Effector memory CD4-positive, alpha-beta T cell (primary cell): ENCODE data around the gene DLGAP5.
A peak's percentile ranks its signal among the peaks of the same experiment; 100 is the strongest.

Experiments used
- DNase-seq, 3 donors: peaks; one replicate each; pipeline ENCODE4 v3.0.0-alpha.2; 2020
- H3K27ac ChIP-seq: 2 replicates; pipeline ENCODE4 v1.7.0; 2013; ENCODE audit warnings: mild to moderate bottlenecking, low read length, moderate library complexity; ENCODE audit not compliant: insufficient read depth, poor library complexity, severe bottlenecking
- H3K27me3 ChIP-seq: replicated peaks from 2 replicates; pipeline ENCODE4 v1.7.0; 2013; ENCODE audit warnings: mild to moderate bottlenecking, low read length; ENCODE audit not compliant: insufficient read depth, control insufficient read depth, poor library complexity, severe bottlenecking
- H3K36me3 ChIP-seq: 2 replicates; pipeline ENCODE4 v1.7.0; 2013; ENCODE audit warnings: mild to moderate bottlenecking, low read length, moderate library complexity; ENCODE audit not compliant: control insufficient read depth, insufficient read depth
- H3K4me1 ChIP-seq: 2 replicates; pipeline ENCODE4 v1.7.0; 2013; ENCODE audit warnings: low read length, mild to moderate bottlenecking; ENCODE audit not compliant: control insufficient read depth, insufficient read depth, poor library complexity, severe bottlenecking
- H3K4me3 ChIP-seq: 2 replicates; pipeline ENCODE4 v1.7.0; 2013; ENCODE audit warnings: low read length, low read depth, mild to moderate bottlenecking; ENCODE audit not compliant: insufficient read depth, poor library complexity, severe bottlenecking
- H3K9me3 ChIP-seq: 2 replicates; pipeline ENCODE4 v1.7.0; 2013; ENCODE audit warnings: mild to moderate bottlenecking, low read length, moderate library complexity; ENCODE audit not compliant: control insufficient read depth

Gene DLGAP5

GRCh38 chr14:55220230-55220629 lies 28.8 kb upstream of the DLGAP5 start:
- no peak for DNase-seq

GRCh38 chr14:55212634-55213033 lies 21.2 kb upstream of the DLGAP5 start:
- Histone ChIP-seq H3K4me1 (no peaks in the 10 kb centered on the region), H3K36me3 (no peaks in the 10 kb centered on the region), H3K27ac (no peak overlapping the region), H3K27me3 (no peaks in the 10 kb centered on the region), H3K9me3 (no peaks in the 10 kb centered on the region), H3K4me3 (no peak overlapping the region)
- no peak for DNase-seq

More at GRCh38 chr14:55220230-55220629, 28.8 kb upstream of the DLGAP5 start:
- Histone ChIP-seq H3K27me3 (no peaks in the 10 kb centered on the region), H3K27ac (no peak overlapping the region), H3K4me1 (no peaks in the 10 kb centered on the region), H3K4me3 (no peak overlapping the region), H3K36me3 (no peaks in the 10 kb centered on the region), H3K9me3 (no peaks in the 10 kb centered on the region)

GRCh38 chr14:55207832-55208231 lies 16.4 kb upstream of the DLGAP5 start:
- no peak overlapping the region for H3K27ac ChIP-seq
- H3K27me3 ChIP-seq: no peaks in the 10 kb centered on the region
- H3K4me1 ChIP-seq: no peaks in the 10 kb centered on the region
- H3K9me3 ChIP-seq: no peaks in the 10 kb centered on the region
- no peak overlapping the region for H3K4me3 ChIP-seq
- DNase-seq: no peak
- no peaks in the 10 kb centered on the region for H3K36me3 ChIP-seq

GRCh38 chr14:55206175-55206693 lies 14.8 kb upstream of the DLGAP5 start:
- no peaks in the 10 kb centered on the region for H3K4me1 ChIP-seq
- no peak for DNase-seq
- no peak overlapping the region for H3K4me3 ChIP-seq
- H3K36me3 ChIP-seq: no peaks in the 10 kb centered on the region
- no peak overlapping the region for H3K27ac ChIP-seq
- H3K27me3 ChIP-seq: no peaks in the 10 kb centered on the region
- H3K9me3 ChIP-seq: no peaks in the 10 kb centered on the region

GRCh38 chr14:55201219-55202101 lies 10.1 kb upstream of the DLGAP5 start:
- Histone ChIP-seq H3K36me3 (no peaks in the 10 kb centered on the region), H3K4me3 (no peak overlapping the region), H3K9me3 (no peaks in the 10 kb centered on the region), H3K27ac (no peak overlapping the region), H3K4me1 (no peaks in the 10 kb centered on the region), H3K27me3 (no peaks in the 10 kb centered on the region)
- no peak for DNase-seq

- no peak for DNase-seq
- no peak overlapping the region for H3K4me3 ChIP-seq
- H3K27me3 ChIP-seq: no peaks in the 10 kb centered on the region
- no peak overlapping the region for H3K27ac ChIP-seq
- H3K36me3 ChIP-seq: no peaks in the 10 kb centered on the region
- no peaks in the 10 kb centered on the region for H3K4me1 ChIP-seq
- H3K9me3 ChIP-seq: no peaks in the 10 kb centered on the region
Observed at GRCh38 chr14:55200651-55201050, 9.3 kb upstream of the DLGAP5 start.

- Histone ChIP-seq H3K27ac (no peak overlapping the region), H3K4me3 (no peak overlapping the region), H3K9me3 (no peaks in the 10 kb centered on the region), H3K4me1 (no peaks in the 10 kb centered on the region), H3K27me3 (no peaks in the 10 kb centered on the region), H3K36me3 (no peaks in the 10 kb centered on the region)
- DNase-seq: no peak
Observed at GRCh38 chr14:55198749-55199148, 7.4 kb upstream of the DLGAP5 start.

- no peak overlapping the region for H3K27ac ChIP-seq
Observed at GRCh38 chr14:55194656-55195355, 3.4 kb upstream of the DLGAP5 start.

GRCh38 chr14:55192054-55192621 lies 753 bp upstream of the DLGAP5 start:
- DNase-seq: no peak
- peak overlapping the region; percentile 18 for H3K27ac ChIP-seq

More at GRCh38 chr14:55194656-55195355, 3.4 kb upstream of the DLGAP5 start:
- H3K4me1 ChIP-seq: peaks cover 7% of the 10 kb centered on the region
- no peak for DNase-seq
- H3K36me3 ChIP-seq: no peaks in the 10 kb centered on the region
- H3K4me3 ChIP-seq: no peak overlapping the region
- H3K9me3 ChIP-seq: no peaks in the 10 kb centered on the region
- no peaks in the 10 kb centered on the region for H3K27me3 ChIP-seq

GRCh38 chr14:55190906-55191202 lies 531 bp downstream of the DLGAP5 start:
- H3K9me3 ChIP-seq: no peaks in the 10 kb centered on the region
- H3K4me1 ChIP-seq: peaks cover 7% of the 10 kb centered on the region
- peak overlapping the region; percentile 59 for H3K4me3 ChIP-seq
- H3K27ac ChIP-seq: no peak overlapping the region
- H3K36me3 ChIP-seq: no peaks in the 10 kb centered on the region
- no peak for DNase-seq
- H3K27me3 ChIP-seq: no peaks in the 10 kb centered on the region

More at GRCh38 chr14:55192054-55192621, 753 bp upstream of the DLGAP5 start:
- Histone ChIP-seq H3K9me3 (no peaks in the 10 kb centered on the region), H3K36me3 (no peaks in the 10 kb centered on the region), H3K27me3 (no peaks in the 10 kb centered on the region), H3K4me3 (peak overlapping the region; percentile 59), H3K4me1 (peaks cover 7% of the 10 kb centered on the region)
